Neural cell (in vitro differentiated cells): ENCODE measurements around the gene TUBAL3. TPM values are rescaled to one million over a fixed set of nuclear protein-coding genes. Genes with fewer than 3 reads are reported as not detected.

Experiments
- H2AFZ ChIP-seq: fragments of 200-600, 300-800 bp; sonication (generic), shearing (Covaris generic); 2 replicates; pipeline ENCODE4 v1.6.0; 2014; ENCODE audit warnings: low read depth, mild to moderate bottlenecking, antibody characterized with exemption, low read length, moderate library complexity
- H3F3A ChIP-seq: fragments of 200-600 bp; shearing (Covaris generic); 2 replicates; pipeline ENCODE4 v1.6.1; 2016; ENCODE audit warnings: mild to moderate bottlenecking, moderate library complexity, mixed read lengths, antibody characterized with exemption, low read length; ENCODE audit not compliant: insufficient read depth, poor library complexity, severe bottlenecking
- H3K27ac ChIP-seq: fragments of 200-600, 300-800 bp; sonication (generic), shearing (Covaris generic); 2 replicates; pipeline ENCODE4 v1.5.1; 2014; ENCODE audit warnings: mild to moderate bottlenecking, low read length, moderate library complexity
- H3K27me3 ChIP-seq: fragments of 300-800, 200-600 bp; sonication (generic), shearing (Covaris generic); 2 replicates; pipeline ENCODE4 v1.6.0; 2014; ENCODE audit warnings: mild to moderate bottlenecking, low read depth, low read length, moderate library complexity; ENCODE audit not compliant: insufficient read depth
- H3K36me3 ChIP-seq: fragments of 300-800, 200-600 bp; sonication (generic), shearing (Covaris generic); 2 replicates; pipeline ENCODE4 v1.5.1; 2014; ENCODE audit warnings: mild to moderate bottlenecking, antibody characterized with exemption, low read length, moderate library complexity; ENCODE audit not compliant: insufficient read depth
- H3K4me2 ChIP-seq: fragments of 300-800, 200-600 bp; sonication (generic), shearing (Covaris generic); 2 replicates; pipeline ENCODE4 v1.6.0; 2014; ENCODE audit warnings: mild to moderate bottlenecking, low read length
- H3K4me3 ChIP-seq: fragments of 300-800, 200-600 bp; sonication (generic), shearing (Covaris generic); 2 replicates; pipeline ENCODE4 v1.5.1; 2014; ENCODE audit warnings: mild to moderate bottlenecking, low read length, moderate library complexity
- H3K79me2 ChIP-seq: fragments of 200-600 bp; shearing (Covaris generic); replicated peaks from 2 replicates; pipeline ENCODE4 v1.6.0; 2014; ENCODE audit warnings: mild to moderate bottlenecking, low read length, moderate library complexity; ENCODE audit not compliant: insufficient read depth
- H3K9ac ChIP-seq: fragments of 300-800, 200-600 bp; sonication (generic), shearing (Covaris generic); 2 replicates; pipeline ENCODE4 v1.6.1; 2016; ENCODE audit warnings: mild to moderate bottlenecking, low read length, mixed read lengths
- H3K9me2 ChIP-seq: fragments of 200-600 bp; shearing (Covaris generic); 2 replicates; pipeline ENCODE4 v1.6.1; 2016; ENCODE audit warnings: mild to moderate bottlenecking, low read length, mixed read lengths; ENCODE audit not compliant: insufficient read depth
- H3K9me3 ChIP-seq: fragments of 200-600, 300-800 bp; sonication (generic), shearing (Covaris generic); 2 replicates; pipeline ENCODE4 v1.6.1; 2016; ENCODE audit warnings: mild to moderate bottlenecking, mixed run types, low read length, moderate library complexity, mixed read lengths
- H4K20me1 ChIP-seq: fragments of 200-600 bp; shearing (Covaris generic); 2 replicates; pipeline ENCODE4 v1.6.1; 2016; ENCODE audit warnings: mild to moderate bottlenecking, mixed run types; ENCODE audit not compliant: insufficient read depth
- CTCF ChIP-seq: fragments of 450-650 bp; IDR thresholded peaks from 2 replicates; pipeline ENCODE4 v1.5.1; 2014; ENCODE audit warnings: antibody characterized with exemption, mild to moderate bottlenecking, moderate library complexity; ENCODE audit not compliant: poor library complexity, severe bottlenecking
- EP300 ChIP-seq: fragments of 450-650 bp; conservative IDR thresholded peaks from 2 replicates; pipeline ENCODE4 v1.6.1; 2014; ENCODE audit warnings: antibody characterized with exemption, mild to moderate bottlenecking, moderate library complexity; ENCODE audit not compliant: poor library complexity, severe bottlenecking
- EZH2 ChIP-seq: fragments of 200-600, 300-800 bp; shearing (Covaris generic), sonication (generic); IDR thresholded peaks from 2 replicates; pipeline ENCODE4 v1.6.1; 2014; ENCODE audit warnings: antibody characterized with exemption, low read length, borderline replicate concordance, mild to moderate bottlenecking; ENCODE audit not compliant: insufficient read depth, poor library complexity, severe bottlenecking
- MXI1 ChIP-seq: fragments of 450-650 bp; conservative IDR thresholded peaks from 2 replicates; pipeline ENCODE4 v1.6.1; 2014; ENCODE audit warnings: antibody characterized with exemption, mild to moderate bottlenecking; ENCODE audit not compliant: poor library complexity, severe bottlenecking
- POLR2AphosphoS5 ChIP-seq: IDR thresholded peaks from 2 replicates; pipeline ENCODE4 v1.6.1; 2012
- RAD21 ChIP-seq: fragments of 450-650 bp; conservative IDR thresholded peaks from 2 replicates; pipeline ENCODE4 v1.6.1; 2014; ENCODE audit warnings: antibody characterized with exemption, mild to moderate bottlenecking, moderate library complexity
- REST ChIP-seq: IDR thresholded peaks from 2 replicates; pipeline ENCODE4 v1.6.1; 2012; ENCODE audit warnings: borderline replicate concordance
- SMC3 ChIP-seq: fragments of 450-650 bp; conservative IDR thresholded peaks from 2 replicates; pipeline ENCODE4 v1.6.1; 2014; ENCODE audit warnings: antibody characterized with exemption, mild to moderate bottlenecking, moderate library complexity; ENCODE audit not compliant: poor library complexity
- TAF1 ChIP-seq: IDR thresholded peaks from 2 replicates; pipeline ENCODE4 v1.6.1; 2012; ENCODE audit warnings: low read depth
- polyA plus RNA-seq: library from polyadenylated mRNA; depleted of rRNA; stranded (reverse); fragments of >200 nt; gene quantifications from 2 replicates; pipeline ENCODE4 v1.2.3, GENCODE V29; 2014

Gene TUBAL3
- polyA plus RNA-seq, 1 donor from 2014 or later: not detected

GRCh38 chr10:5442065-5442989 is 37.7 kb upstream of the TUBAL3 start:
- Histone ChIP-seq H3K4me3 (no peak overlapping the region), H4K20me1 (no peaks in the 10 kb centered on the region), H3F3A (no peaks in the 10 kb centered on the region), H3K27me3 (no peaks in the 10 kb centered on the region), H3K36me3 (no peaks in the 10 kb centered on the region), H3K9ac (no peak overlapping the region), H2AFZ (no peak overlapping the region), H3K4me2 (no peak overlapping the region), H3K9me2 (no peaks in the 10 kb centered on the region), H3K27ac (no peak overlapping the region), H3K9me3 (no peaks in the 10 kb centered on the region), H3K79me2 (no peaks in the 10 kb centered on the region)
- TF ChIP-seq TAF1: no peak
- peak; percentile 84 for TF ChIP-seq RAD21
- TF ChIP-seq MXI1: no peak
- TF ChIP-seq EZH2: no peak
- no peak for TF ChIP-seq REST
- no peak for TF ChIP-seq POLR2AphosphoS5
- TF ChIP-seq SMC3: peak; percentile 78
- TF ChIP-seq EP300: no peak
- peak; percentile 83 for TF ChIP-seq CTCF

GRCh38 chr10:5441106-5441505 is 36.5 kb upstream of the TUBAL3 start:
- H4K20me1 ChIP-seq: no peaks in the 10 kb centered on the region
- H3K9me3 ChIP-seq: no peaks in the 10 kb centered on the region
- H3K79me2 ChIP-seq: no peaks in the 10 kb centered on the region
- no peaks in the 10 kb centered on the region for H3K9me2 ChIP-seq
- no peak overlapping the region for H3K4me2 ChIP-seq
- H3F3A ChIP-seq: no peaks in the 10 kb centered on the region
- no peaks in the 10 kb centered on the region for H3K27me3 ChIP-seq
- TF ChIP-seq TAF1: no peak
- TF ChIP-seq SMC3: no peak
- no peak for TF ChIP-seq EP300
- TF ChIP-seq EZH2: no peak
- no peak for TF ChIP-seq POLR2AphosphoS5
- TF ChIP-seq CTCF: no peak
- TF ChIP-seq MXI1: no peak
- no peak for TF ChIP-seq RAD21
- no peak for TF ChIP-seq REST
- no peak overlapping the region for H3K27ac ChIP-seq
- H3K36me3 ChIP-seq: no peaks in the 10 kb centered on the region
- H3K4me3 ChIP-seq: no peak overlapping the region
- H2AFZ ChIP-seq: no peak overlapping the region
- no peak overlapping the region for H3K9ac ChIP-seq
